KMS-11 (cell line): Measurements from ENCODE around the gene WDR49.

Experiments
- H2AFZ ChIP-seq: fragments of 200-600 bp; sonication (generic); 2 replicates; pipeline ENCODE4 v1.6.1; 2016; ENCODE audit warnings: antibody characterized with exemption, mixed run types, low read depth
- H3K27ac ChIP-seq: fragments of 200-600 bp; sonication (generic); 2 replicates; pipeline ENCODE4 v1.6.1; 2016; ENCODE audit warnings: mild to moderate bottlenecking, mixed run types
- H3K27me3 ChIP-seq: fragments of 200-600 bp; sonication (generic); 2 replicates; pipeline ENCODE4 v1.6.1; 2017; ENCODE audit warnings: mild to moderate bottlenecking, low read depth, mixed run types, moderate library complexity; ENCODE audit not compliant: insufficient read depth
- H3K36me3 ChIP-seq: fragments of 200-600 bp; sonication (generic); 2 replicates; pipeline ENCODE4 v1.6.1; 2017; ENCODE audit warnings: mild to moderate bottlenecking, mixed run types; ENCODE audit not compliant: insufficient read depth
- H3K4me1 ChIP-seq: fragments of 200-600 bp; sonication (generic); 2 replicates; pipeline ENCODE4 v1.6.1; 2016; ENCODE audit warnings: mild to moderate bottlenecking, low read depth, mixed run types; ENCODE audit not compliant: poor library complexity, severe bottlenecking
- H3K4me2 ChIP-seq: fragments of 200-600 bp; sonication (generic); 2 replicates; pipeline ENCODE4 v1.7.0; 2016; ENCODE audit warnings: mild to moderate bottlenecking, mixed run types
- H3K4me3 ChIP-seq: fragments of 200-600 bp; sonication (generic); IDR thresholded peaks from 2 replicates; pipeline ENCODE4 v1.6.1; 2017; ENCODE audit warnings: low read depth, low read length, mixed read lengths; ENCODE audit not compliant: insufficient read depth
- H3K79me2 ChIP-seq: fragments of 200-600 bp; sonication (generic); 2 replicates; pipeline ENCODE4 v1.6.1; 2016; ENCODE audit warnings: low read depth, mixed run types; ENCODE audit not compliant: insufficient read depth
- H3K9ac ChIP-seq: fragments of 200-600 bp; sonication (generic); 2 replicates; pipeline ENCODE4 v1.6.1; 2016; ENCODE audit warnings: mild to moderate bottlenecking, mixed run types
- H4K20me1 ChIP-seq: fragments of 200-600 bp; sonication (generic); 2 replicates; pipeline ENCODE4 v1.6.1; 2016; ENCODE audit warnings: mild to moderate bottlenecking, mixed run types; ENCODE audit not compliant: insufficient read depth
- TF ChIP-seq, protein P1 (sequence below): fragments of 200-600 bp; sonication (generic); conservative IDR thresholded peaks from 2 replicates; pipeline ENCODE4 v1.6.1; 2017; ENCODE audit warnings: low read depth, mild to moderate bottlenecking, antibody characterized with exemption, low read length, moderate library complexity, mixed read lengths

The WDR49 gene

DNA sequence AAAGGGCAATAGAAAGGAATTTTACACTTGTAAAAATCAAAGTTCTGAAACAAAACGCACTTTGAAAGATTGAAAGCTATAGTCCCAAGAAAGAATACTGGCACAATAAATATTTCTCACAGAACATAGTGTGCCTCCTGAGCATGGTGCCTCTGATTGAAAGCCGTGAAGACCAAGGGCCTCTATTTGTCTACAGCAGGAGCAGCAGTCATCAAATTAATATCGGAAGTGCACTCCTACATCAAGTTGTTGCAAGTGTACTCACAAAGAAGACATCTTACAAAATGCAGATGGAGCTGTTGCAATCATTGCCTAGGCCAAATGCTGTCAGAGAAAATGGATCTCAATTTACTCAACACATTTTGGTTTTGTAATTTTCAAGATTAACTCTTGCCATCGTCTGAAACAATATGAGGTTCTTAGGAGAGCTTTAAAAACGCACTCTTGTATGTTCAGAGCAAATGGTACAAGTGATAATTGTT lies 9.2 kb upstream of the WDR49 start:
- H3K4me3 ChIP-seq: no peak overlapping the region
- H3K79me2 ChIP-seq: no peaks in the 10 kb centered on the region
- no peak overlapping the region for H3K4me2 ChIP-seq
- no peaks in the 10 kb centered on the region for H3K4me1 ChIP-seq
- no peak overlapping the region for H3K27ac ChIP-seq
- H3K36me3 ChIP-seq: no peaks in the 10 kb centered on the region
- no peaks in the 10 kb centered on the region for H3K27me3 ChIP-seq
- H4K20me1 ChIP-seq: no peaks in the 10 kb centered on the region
- no peak overlapping the region for H3K9ac ChIP-seq
- TF ChIP-seq, protein P1, sequence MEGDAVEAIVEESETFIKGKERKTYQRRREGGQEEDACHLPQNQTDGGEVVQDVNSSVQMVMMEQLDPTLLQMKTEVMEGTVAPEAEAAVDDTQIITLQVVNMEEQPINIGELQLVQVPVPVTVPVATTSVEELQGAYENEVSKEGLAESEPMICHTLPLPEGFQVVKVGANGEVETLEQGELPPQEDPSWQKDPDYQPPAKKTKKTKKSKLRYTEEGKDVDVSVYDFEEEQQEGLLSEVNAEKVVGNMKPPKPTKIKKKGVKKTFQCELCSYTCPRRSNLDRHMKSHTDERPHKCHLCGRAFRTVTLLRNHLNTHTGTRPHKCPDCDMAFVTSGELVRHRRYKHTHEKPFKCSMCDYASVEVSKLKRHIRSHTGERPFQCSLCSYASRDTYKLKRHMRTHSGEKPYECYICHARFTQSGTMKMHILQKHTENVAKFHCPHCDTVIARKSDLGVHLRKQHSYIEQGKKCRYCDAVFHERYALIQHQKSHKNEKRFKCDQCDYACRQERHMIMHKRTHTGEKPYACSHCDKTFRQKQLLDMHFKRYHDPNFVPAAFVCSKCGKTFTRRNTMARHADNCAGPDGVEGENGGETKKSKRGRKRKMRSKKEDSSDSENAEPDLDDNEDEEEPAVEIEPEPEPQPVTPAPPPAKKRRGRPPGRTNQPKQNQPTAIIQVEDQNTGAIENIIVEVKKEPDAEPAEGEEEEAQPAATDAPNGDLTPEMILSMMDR: no peak
- H2AFZ ChIP-seq: no peak overlapping the region

GRCh38 chr3:167657684-167658225 lies 4.0 kb upstream of the WDR49 start:
- Histone ChIP-seq H3K36me3 (no peaks in the 10 kb centered on the region), H2AFZ (no peak overlapping the region)
- TF ChIP-seq, protein P1: no peak

GRCh38 chr3:167656821-167657220 lies 3.1 kb upstream of the WDR49 start:
- Histone ChIP-seq H3K36me3 (no peaks in the 10 kb centered on the region), H3K4me2 (no peak overlapping the region), H3K27me3 (no peaks in the 10 kb centered on the region), H3K4me3 (no peak overlapping the region), H3K27ac (no peak overlapping the region), H3K4me1 (no peaks in the 10 kb centered on the region), H4K20me1 (no peaks in the 10 kb centered on the region), H2AFZ (no peak overlapping the region), H3K9ac (no peak overlapping the region), H3K79me2 (no peaks in the 10 kb centered on the region)
- TF ChIP-seq, protein P1: no peak

More at GRCh38 chr3:167657684-167658225, 4.0 kb upstream of the WDR49 start:
- Histone ChIP-seq H3K4me1 (no peaks in the 10 kb centered on the region), H3K79me2 (no peaks in the 10 kb centered on the region), H4K20me1 (no peaks in the 10 kb centered on the region), H3K27me3 (no peaks in the 10 kb centered on the region), H3K4me2 (no peak overlapping the region), H3K4me3 (no peak overlapping the region), H3K9ac (no peak overlapping the region), H3K27ac (no peak overlapping the region)

DNA sequence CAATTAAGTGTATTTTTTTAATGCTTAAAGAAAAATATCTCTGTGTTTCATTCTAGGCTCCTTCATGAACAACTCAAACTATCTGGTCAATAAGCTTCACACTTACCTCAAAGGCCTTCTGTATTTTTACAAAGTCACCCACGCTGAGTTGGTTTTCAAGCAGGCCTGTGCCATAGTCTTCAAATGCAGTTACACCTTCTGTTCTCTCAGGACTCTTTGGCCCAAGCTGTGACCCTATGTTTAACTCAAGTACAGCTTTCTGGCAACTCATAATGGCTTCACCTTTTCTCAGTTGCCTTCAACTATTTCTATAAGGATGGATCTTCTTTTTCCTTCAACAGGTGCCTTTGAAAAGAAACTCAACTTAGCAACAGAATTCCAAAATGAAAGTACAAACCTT lies 587 bp downstream of the WDR49 start:
- Histone ChIP-seq H3K4me2 (no peak overlapping the region), H3K27ac (no peak overlapping the region), H3K27me3 (no peaks in the 10 kb centered on the region), H3K4me3 (no peak overlapping the region), H4K20me1 (no peaks in the 10 kb centered on the region), H3K79me2 (no peaks in the 10 kb centered on the region), H3K36me3 (no peaks in the 10 kb centered on the region), H2AFZ (no peak overlapping the region), H3K9ac (no peak overlapping the region), H3K4me1 (no peaks in the 10 kb centered on the region)
- TF ChIP-seq, protein P1: no peak
